ENCODE results near the gene RGS7.
"Not testable (repeated sequence)": the region's sequence is repeated elsewhere in the genome, so short reads cannot be mapped to it uniquely, and the experiment has no call there.

Gene RGS7

GRCh38 chr1:240967070-240967724 lies 389.8 kb downstream of the RGS7 start:
- DNase-seq = no peak

GRCh38 chr1:240965581-240966091 lies 391.4 kb downstream of the RGS7 start:
- no peak for DNase-seq

GRCh38 chr1:240962086-240962485 lies 394.9 kb downstream of the RGS7 start:
- DNase-seq = no peak

- no peak for DNase-seq
Observed at GRCh38 chr1:240956424-240956823, 400.6 kb downstream of the RGS7 start.

DNA sequence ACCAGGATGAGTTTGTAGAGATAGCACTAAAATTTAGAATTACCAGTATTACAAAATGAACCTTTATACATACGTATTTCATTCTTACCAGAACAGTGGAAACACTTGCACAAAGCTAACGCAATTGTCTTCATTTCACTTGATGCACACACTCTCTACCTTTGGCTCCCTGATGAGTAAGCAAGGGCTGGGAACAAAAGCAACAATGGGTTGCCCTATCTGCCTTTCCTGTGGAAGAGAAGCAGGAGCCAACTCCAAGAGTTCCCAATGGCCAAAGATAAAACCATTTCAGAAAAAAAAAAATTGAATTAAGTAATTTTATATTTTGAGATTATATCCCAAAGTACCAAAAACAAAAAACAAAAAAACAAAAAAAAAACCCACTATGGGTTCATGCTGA lies 401.0 kb downstream of the RGS7 start:
- DNase-seq = no peak

DNA sequence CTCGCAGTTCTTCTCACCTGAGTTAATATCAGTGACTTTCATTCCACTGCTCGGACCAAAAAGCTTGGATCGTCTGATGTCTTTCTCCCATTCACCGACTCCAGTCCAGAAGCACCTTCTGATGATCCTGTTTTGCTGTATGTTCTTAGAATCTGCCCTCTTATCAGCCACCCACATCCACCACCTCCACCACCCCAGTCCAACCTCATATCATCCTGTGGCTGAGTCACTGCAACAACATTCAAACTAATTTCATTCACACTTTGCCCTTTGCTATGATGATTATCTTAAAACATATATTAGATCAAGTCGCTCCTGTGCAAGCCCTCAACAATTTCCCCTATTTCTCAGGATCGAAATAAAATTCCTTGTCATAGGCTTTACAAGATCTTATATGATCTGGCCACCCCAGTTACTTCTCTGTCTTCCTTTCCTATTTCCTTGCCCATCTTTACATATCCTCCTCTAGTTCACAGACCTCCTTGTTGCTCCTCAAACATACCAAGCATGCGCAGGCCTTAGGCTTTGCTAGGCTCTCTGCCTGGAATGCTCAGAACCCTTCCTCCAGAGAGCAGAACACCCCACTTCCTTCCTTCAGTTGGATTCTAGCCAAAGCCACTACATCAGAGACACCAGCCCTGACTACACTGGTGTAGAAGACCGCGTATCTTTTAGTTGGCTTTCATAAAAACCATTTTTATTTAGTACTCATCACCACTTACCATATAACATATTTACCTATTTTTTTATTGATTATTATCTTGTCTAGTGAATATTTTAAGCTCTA lies 409.4 kb downstream of the RGS7 start:
- no peak for DNase-seq

DNA sequence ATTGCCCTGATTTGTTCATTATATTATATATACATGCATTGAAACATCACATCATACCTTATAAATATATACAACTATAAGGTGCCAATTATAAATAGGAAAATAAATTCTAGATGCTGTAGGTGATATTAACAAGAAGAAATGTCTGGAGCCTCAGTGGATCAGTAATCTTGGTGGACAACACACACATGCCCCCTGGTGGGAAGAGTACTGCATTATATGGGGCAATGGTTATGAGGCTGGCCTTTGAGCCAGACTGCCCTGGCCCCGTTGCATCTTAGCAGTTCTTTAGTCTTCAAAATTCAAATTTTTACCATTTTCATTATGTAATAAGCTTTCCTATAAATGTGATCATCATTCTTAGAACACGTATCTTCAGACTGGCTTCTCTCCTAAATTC lies 410.1 kb downstream of the RGS7 start:
- peak; percentile 1 for DNase-seq

GRCh38 chr1:240942901-240943300 lies 414.1 kb downstream of the RGS7 start:
- DNase-seq = no peak

DNA sequence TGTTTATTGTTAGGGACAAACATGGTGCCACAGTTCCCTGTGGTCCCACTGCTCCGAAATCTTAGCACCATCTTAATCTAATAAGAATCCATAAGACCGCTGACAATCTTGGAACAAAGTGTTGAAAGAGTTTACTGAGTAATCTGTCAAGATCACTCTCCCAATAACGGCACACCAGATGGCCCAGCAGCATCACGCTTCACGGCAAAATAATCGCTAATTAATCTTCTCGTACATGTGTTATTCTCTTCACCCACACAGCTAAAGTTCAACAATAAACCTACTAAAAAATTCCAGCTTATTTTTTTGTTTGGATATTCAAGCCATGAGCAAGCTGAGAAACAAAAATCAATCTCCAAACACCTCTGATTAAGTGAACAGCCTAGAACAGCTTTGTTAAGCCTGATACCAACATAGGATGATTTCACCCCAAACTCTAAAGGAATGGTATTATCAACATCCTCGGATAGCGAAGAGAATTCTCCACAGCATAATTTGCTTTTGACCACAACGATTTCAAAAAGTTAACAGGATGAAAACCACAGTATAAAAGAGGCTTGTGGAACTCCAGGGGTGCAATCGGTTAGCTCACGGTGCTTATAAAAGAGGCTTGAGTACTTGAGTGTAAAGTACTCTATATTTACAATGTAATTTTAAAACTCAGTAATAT lies 415.2 kb downstream of the RGS7 start:
- no peak for DNase-seq

GRCh38 chr1:240936911-240937668 lies 419.9 kb downstream of the RGS7 start:
- no peak for DNase-seq

DNA sequence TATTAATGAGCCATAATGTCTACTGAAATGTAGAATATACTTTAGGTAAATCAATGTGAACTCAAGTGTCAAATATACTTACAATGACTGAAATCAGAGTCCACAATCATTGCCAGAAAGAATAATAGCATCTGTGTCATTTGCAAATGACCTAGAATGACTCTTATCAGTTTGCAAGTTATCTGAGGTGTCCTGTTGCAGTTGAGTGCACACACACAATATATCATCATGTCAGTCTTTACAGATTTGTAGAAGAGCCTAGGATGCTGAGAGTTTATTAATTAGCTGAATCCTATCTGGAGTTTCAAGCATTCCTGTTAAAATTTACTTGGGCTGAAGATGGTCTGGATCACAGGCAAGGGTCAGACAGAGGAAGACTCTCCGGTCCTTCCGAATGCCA lies 421.1 kb downstream of the RGS7 start:
- no peak for DNase-seq

DNA sequence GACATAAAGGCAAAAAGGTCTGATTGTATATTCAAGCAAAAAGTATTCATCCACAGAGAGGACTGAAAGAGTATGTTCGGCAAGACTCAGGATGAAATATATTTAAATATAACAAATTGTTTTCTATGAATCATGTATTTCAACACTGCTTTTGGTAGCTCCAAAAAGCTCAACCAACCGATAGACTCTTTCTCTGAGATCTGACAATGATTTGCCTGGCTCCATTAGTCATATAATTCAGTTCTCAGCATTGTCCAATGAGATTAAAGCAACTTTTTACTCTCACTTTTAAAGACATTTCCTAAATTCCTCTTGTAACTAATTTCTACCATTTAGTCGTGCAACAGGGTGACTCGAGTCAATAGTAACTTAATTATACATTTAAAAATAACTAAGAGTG lies 426.0 kb downstream of the RGS7 start:
- no peak for DNase-seq

GRCh38 chr1:240928265-240928664 lies 428.7 kb downstream of the RGS7 start:
- no peak for DNase-seq

DNA sequence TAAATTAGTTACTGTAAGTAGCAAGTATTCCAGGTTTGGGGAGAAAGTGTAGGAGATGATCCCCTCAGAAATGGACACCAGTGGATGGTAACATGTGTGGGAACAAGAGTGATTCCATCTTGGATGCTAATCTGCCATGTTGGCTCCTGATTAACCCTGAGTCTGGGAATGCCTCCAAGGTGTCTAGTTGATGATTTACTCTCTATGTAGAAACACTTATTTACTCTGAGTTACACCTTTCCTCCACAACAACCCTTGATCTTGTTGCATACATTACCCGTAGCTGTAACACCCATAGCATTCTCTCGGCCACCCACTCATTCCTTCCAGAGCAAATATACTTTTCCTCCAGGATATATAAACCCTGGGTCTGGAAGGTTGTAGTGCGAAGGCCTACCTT lies 429.2 kb downstream of the RGS7 start:
- DNase-seq = no peak

GRCh38 chr1:240925273-240925672 lies 431.7 kb downstream of the RGS7 start:
- DNase-seq = no peak

DNA sequence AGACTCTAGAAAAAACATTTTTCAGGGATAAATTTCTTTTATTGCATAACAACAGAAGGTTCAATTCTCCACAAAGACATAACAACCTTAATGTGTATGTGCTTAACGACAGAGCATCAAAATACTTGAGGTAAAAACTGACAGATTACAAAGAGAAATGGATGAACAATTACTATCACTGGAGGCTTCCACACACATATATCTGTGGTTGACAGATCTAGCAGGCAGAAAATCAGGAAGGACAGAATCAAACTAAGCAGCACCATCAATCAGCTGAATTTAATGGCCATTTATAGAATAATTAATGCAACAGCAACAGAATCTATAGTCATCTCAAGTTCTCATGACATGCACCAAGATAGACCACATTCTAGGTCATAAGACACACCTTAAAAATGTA lies 439.0 kb downstream of the RGS7 start:
- no peak for DNase-seq

GRCh38 chr1:240914506-240914905 lies 442.5 kb downstream of the RGS7 start:
- no peak for DNase-seq

- DNase-seq = no peak
Observed at GRCh38 chr1:240912821-240913220, 444.2 kb downstream of the RGS7 start.

GRCh38 chr1:240909701-240910457 lies 447.1 kb downstream of the RGS7 start:
- DNase-seq = no peak

DNA sequence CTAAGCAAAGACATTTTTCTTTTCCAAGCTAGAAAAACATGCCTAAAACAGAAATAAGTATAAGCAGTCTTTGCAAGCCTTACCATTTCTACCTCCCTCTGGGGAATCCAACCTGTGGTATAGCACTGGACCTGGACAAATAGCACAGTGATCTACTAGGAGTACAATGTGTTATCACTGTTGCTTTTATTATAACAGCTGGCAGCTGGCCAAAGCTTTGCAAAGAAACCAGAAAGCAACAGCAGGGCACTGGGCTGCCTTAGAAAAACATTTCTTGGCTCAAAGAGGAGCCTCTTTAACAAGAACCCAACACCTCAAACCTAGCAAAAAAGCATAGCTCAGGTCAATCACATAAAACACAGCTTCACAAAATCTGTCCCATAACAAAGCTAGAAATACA lies 450.5 kb downstream of the RGS7 start:
- DNase-seq = no peak

DNA sequence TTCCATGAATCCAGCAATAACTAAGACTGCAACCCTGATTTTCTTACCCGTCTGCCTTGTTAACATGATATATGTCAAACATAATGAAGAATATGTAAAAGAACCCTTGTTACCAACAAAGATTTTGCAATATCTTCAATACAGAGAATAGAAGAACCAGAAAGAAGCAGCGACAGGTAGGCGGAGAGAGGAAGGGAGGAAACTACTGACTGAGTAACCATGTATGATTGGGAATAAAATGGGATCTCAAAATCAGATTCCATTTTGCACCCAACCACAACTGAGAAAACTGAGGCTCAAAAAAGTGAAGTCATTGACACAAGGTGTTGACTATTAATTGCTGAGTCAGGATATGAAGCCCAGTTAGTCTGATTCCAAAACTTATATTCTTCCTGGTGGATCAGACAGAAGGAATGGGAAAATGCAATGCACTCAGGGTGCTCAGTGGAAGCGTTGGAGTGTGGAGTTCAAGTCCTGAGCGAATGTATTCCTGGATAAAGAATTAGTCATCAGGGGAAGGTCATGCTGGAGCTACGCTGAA lies 451.7 kb downstream of the RGS7 start:
- no peak for DNase-seq

- DNase-seq = not testable (repeated sequence)
Observed at GRCh38 chr1:240895424-240895823, 461.6 kb downstream of the RGS7 start.
